Measurements from ENCODE around the gene KDM6B.

- no peak for TF ChIP-seq CTCF (IDR thresholded peaks at IDR 0.05)
- no peak for TF ChIP-seq POLR2AphosphoS5 (IDR thresholded peaks at IDR 0.05)
- TF ChIP-seq POLR2A (IDR thresholded peaks at IDR 0.05), result no peak
These were observed 36.0 kb upstream of the KDM6B start for GRCh38 chr17:7797976-7798375.

Data from stomach (tissue), 4 donors.